Osteoblast (primary cell): Measurements from ENCODE around the gene TMEM256. TPM values are rescaled to one million over a fixed set of nuclear protein-coding genes. Genes with fewer than 3 reads are reported as not detected.

Experiments used
- DNase-seq: peaks from one replicate; pipeline ENCODE4 v3.0.0; 2011; ENCODE audit warnings: low spot score, mixed read lengths; ENCODE audit not compliant: insufficient read length; ENCODE audit errors: missing footprints
- H2AFZ ChIP-seq: 2 replicates; pipeline ENCODE4 v1.6.0; 2011; ENCODE audit warnings: mild to moderate bottlenecking, low read length
- H3K27ac ChIP-seq: 2 replicates; pipeline ENCODE4 v1.5.1; 2011; ENCODE audit warnings: mild to moderate bottlenecking, low read depth, low read length, moderate library complexity
- H3K27me3 ChIP-seq: 2 replicates; pipeline ENCODE4 v1.6.0; 2012; ENCODE audit warnings: mild to moderate bottlenecking, control low read depth, inconsistent platforms, low read length, moderate library complexity; ENCODE audit not compliant: insufficient read depth
- H3K36me3 ChIP-seq: 2 replicates; pipeline ENCODE4 v1.5.1; 2011; ENCODE audit warnings: mild to moderate bottlenecking, low read length, control low read depth, moderate library complexity; ENCODE audit not compliant: insufficient read depth
- H3K4me1 ChIP-seq: 2 replicates; pipeline ENCODE4 v1.5.1; 2011; ENCODE audit warnings: mild to moderate bottlenecking, low read length, control low read depth, moderate library complexity; ENCODE audit not compliant: insufficient read depth
- H3K4me2 ChIP-seq: 2 replicates; pipeline ENCODE4 v1.6.0; 2011; ENCODE audit warnings: mild to moderate bottlenecking, low read length; ENCODE audit not compliant: insufficient read depth
- H3K4me3 ChIP-seq: fragments of 200-600 bp; sonication (generic); 3 replicates; pipeline ENCODE4 v1.5.1; 2012; ENCODE audit warnings: mild to moderate bottlenecking, low read length, inconsistent platforms; ENCODE audit not compliant: insufficient read depth
- H3K79me2 ChIP-seq: 2 replicates; pipeline ENCODE4 v1.6.0; 2012; ENCODE audit warnings: mild to moderate bottlenecking, low read length, control low read depth, inconsistent platforms; ENCODE audit not compliant: insufficient read depth
- H3K9me3 ChIP-seq: 2 replicates; pipeline ENCODE4 v1.5.1; 2011; ENCODE audit warnings: low read depth, low read length, control low read depth
- H4K20me1 ChIP-seq: 2 replicates; pipeline ENCODE4 v1.6.0; 2012; ENCODE audit warnings: mild to moderate bottlenecking, low read length, control low read depth; ENCODE audit not compliant: insufficient read depth
- CTCF ChIP-seq: IDR thresholded peaks from 2 replicates; pipeline ENCODE4 v1.5.1; 2011; ENCODE audit warnings: mild to moderate bottlenecking, low read depth, low read length, moderate library complexity; ENCODE audit errors: extremely low read depth
- total RNA-seq: library from RNA; depleted of rRNA; stranded (reverse); fragments of >200 nt; gene quantifications from 2 replicates; pipeline ENCODE4 v1.2.3, GENCODE V29; 2012

The TMEM256 gene
- total RNA-seq, 1 donor: 59.4 TPM

- H3K9me3 ChIP-seq: no peaks in the 10 kb centered on the region
- no peaks in the 10 kb centered on the region for H3K36me3 ChIP-seq
- DNase-seq: peak; percentile 76
- H3K27me3 ChIP-seq: peaks cover 48% of the 10 kb centered on the region
- no peak overlapping the region for H3K27ac ChIP-seq
- H4K20me1 ChIP-seq: no peaks in the 10 kb centered on the region
- no peaks in the 10 kb centered on the region for H3K79me2 ChIP-seq
- peaks cover 29% of the 10 kb centered on the region for H3K4me1 ChIP-seq
- peak overlapping the region; percentile 77 for H3K4me2 ChIP-seq
- H2AFZ ChIP-seq: no peak overlapping the region
- no peak overlapping the region for H3K4me3 ChIP-seq
- no peak for TF ChIP-seq CTCF
Observed at GRCh38 chr17:7441266-7441665, 37.4 kb upstream of the TMEM256 start.

GRCh38 chr17:7440834-7441195 is 36.9 kb upstream of the TMEM256 start:
- H2AFZ ChIP-seq: no peak overlapping the region

GRCh38 chr17:7440113-7440833 is 36.4 kb upstream of the TMEM256 start:
- no peak for TF ChIP-seq CTCF
- Histone ChIP-seq H3K27me3 (peaks cover 41% of the 10 kb centered on the region), H3K4me2 (peak overlapping the region; percentile 77)

More at GRCh38 chr17:7440834-7441195, 36.9 kb upstream of the TMEM256 start:
- Histone ChIP-seq H3K27ac (no peak overlapping the region), H3K4me2 (peak overlapping the region; percentile 77), H3K27me3 (peaks cover 46% of the 10 kb centered on the region), H3K79me2 (no peaks in the 10 kb centered on the region), H4K20me1 (no peaks in the 10 kb centered on the region), H3K4me1 (peaks cover 29% of the 10 kb centered on the region), H3K4me3 (peak overlapping the region; percentile 58), H3K36me3 (no peaks in the 10 kb centered on the region), H3K9me3 (no peaks in the 10 kb centered on the region)
- peak; percentile 94 for DNase-seq
- TF ChIP-seq CTCF: no peak

GRCh38 chr17:7439462-7440112 is 35.7 kb upstream of the TMEM256 start, which contains the start of gene FGF11:
Gene FGF11 (plus strand): TSS chr17:7439512. CDS start chr17:7439621, 109 bp downstream.
- Histone ChIP-seq H3K36me3 (no peaks in the 10 kb centered on the region), H3K27me3 (peaks cover 40% of the 10 kb centered on the region), H3K27ac (no peak within 1 kb of the TSS), H3K4me1 (peaks cover 35% of the 10 kb centered on the region), H3K79me2 (no peaks in the 10 kb centered on the region), H2AFZ (peak within 1 kb of the TSS; percentile 41), H3K4me3 (peak within 1 kb of the TSS; percentile 58), H3K4me2 (peak within 1 kb of the TSS; percentile 85), H3K9me3 (no peaks in the 10 kb centered on the region), H4K20me1 (no peaks in the 10 kb centered on the region)
- TF ChIP-seq CTCF: no peak
- DNase-seq: peak; percentile 59

More at GRCh38 chr17:7440113-7440833, 36.4 kb upstream of the TMEM256 start:
- DNase-seq: peak; percentile 86
- no peaks in the 10 kb centered on the region for H3K79me2 ChIP-seq
- H3K36me3 ChIP-seq: no peaks in the 10 kb centered on the region
- H3K9me3 ChIP-seq: no peaks in the 10 kb centered on the region
- H3K4me1 ChIP-seq: peaks cover 35% of the 10 kb centered on the region
- H2AFZ ChIP-seq: peak overlapping the region; percentile 41
- H4K20me1 ChIP-seq: no peaks in the 10 kb centered on the region
- H3K4me3 ChIP-seq: peak overlapping the region; percentile 58
- no peak overlapping the region for H3K27ac ChIP-seq
